ENCODE data around the gene SYCN.

The SYCN gene

GRCh38 chr19:39155741-39156140 is 48.3 kb downstream of the SYCN start:
- no peak for DNase-seq (ENCODE audit: low read depth in 2 of 2)

DNA sequence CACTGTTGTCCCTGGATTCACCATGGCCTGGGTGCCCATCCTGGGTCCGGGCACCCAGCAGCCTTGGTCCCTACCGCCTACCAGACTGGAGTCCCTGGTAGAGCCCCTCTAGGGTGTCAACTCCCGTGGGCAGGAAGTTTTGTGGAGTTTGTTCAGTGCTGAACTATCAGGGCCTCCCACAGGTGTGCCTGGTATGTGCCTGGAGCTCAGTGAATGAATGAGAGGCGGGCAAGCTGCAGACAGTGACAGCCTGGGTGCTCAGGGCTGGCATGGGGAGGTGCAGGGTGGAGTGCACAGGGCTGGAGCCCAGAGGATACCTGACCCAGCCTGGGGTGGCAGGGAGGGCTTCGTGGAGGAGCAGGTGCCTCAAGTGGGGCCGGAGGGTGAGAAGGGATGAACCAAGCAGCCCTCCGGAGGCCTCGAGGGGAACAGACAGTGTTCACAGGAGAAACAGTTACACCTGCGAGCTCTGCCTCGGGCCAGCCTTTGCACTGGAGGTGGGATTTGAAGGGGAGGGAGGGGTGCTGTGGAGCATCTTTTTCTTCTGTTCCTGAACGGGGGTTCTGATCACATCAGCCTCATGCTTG is 48.9 kb downstream of the SYCN start:
- no peak for DNase-seq (ENCODE audit: low read depth in 2 of 2)

GRCh38 chr19:39154629-39155100 is 49.4 kb downstream of the SYCN start:
- no peak for DNase-seq (ENCODE audit: low read depth in 2 of 2)

GRCh38 chr19:39154100-39154628 is 49.9 kb downstream of the SYCN start:
- no peak for DNase-seq (ENCODE audit: low read depth in 2 of 2)
